ENCODE data around the gene EPB42. TPM values are rescaled to one million over a fixed set of nuclear protein-coding genes. Genes with fewer than 3 reads are reported as not detected.
"Not testable (repeated sequence)": the region's sequence is repeated elsewhere in the genome, so short reads cannot be mapped to it uniquely, and the experiment has no call there.

EPB42 gene
- polyA plus RNA-seq, 2 donors = not detected

DNA sequence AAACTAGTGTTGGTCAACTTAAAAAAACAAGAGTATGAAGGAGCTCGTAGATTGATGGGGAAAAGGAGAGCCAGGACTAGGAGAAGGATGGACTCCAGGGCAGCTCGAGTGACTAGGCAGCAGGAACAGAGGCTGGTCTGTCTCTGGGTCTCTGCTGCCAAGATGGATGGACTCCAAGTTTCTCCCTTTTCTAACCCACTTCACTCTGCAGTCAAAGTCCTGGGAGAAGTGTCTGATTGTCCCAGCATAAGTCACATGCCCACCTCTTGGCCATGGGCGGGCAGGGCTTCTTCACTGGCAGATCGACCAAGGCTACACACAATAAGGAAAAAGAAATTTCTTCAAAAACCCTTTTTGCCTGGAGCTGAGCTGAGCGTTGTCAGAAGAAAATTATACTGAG, 9.2 kb upstream of the EPB42 start:
- Histone ChIP-seq H3K4me1 (ENCODE audit: control insufficient read depth in 2 of 2, insufficient read depth in 2 of 2, low read length in 1 of 2) (no peaks in the 10 kb centered on the region), H3K9me3 (ENCODE audit: control insufficient read depth in 2 of 2, insufficient read depth in 1 of 2, low read depth in 1 of 2, low read length in 1 of 2) (no peaks in the 10 kb centered on the region), H3K27me3 (ENCODE audit: control insufficient read depth in 1 of 2, insufficient read depth in 2 of 2, low read length in 2 of 2) (no peaks in the 10 kb centered on the region), H3K36me3 (ENCODE audit: control insufficient read depth in 2 of 2, insufficient read depth in 2 of 2, low read length in 1 of 2) (peaks cover 0 to 2% of the 10 kb centered on the region in 2 donors), H3K27ac (ENCODE audit: low read depth in 2 of 2, low read length in 1 of 2) (no peak overlapping the region), H3K4me3 (ENCODE audit: low read depth in 1 of 2, low read length in 2 of 2) (no peak overlapping the region)
- 80 to 86% methylated on average over 5 of the region's 5 CpGs for WGBS, 2 donors

DNA sequence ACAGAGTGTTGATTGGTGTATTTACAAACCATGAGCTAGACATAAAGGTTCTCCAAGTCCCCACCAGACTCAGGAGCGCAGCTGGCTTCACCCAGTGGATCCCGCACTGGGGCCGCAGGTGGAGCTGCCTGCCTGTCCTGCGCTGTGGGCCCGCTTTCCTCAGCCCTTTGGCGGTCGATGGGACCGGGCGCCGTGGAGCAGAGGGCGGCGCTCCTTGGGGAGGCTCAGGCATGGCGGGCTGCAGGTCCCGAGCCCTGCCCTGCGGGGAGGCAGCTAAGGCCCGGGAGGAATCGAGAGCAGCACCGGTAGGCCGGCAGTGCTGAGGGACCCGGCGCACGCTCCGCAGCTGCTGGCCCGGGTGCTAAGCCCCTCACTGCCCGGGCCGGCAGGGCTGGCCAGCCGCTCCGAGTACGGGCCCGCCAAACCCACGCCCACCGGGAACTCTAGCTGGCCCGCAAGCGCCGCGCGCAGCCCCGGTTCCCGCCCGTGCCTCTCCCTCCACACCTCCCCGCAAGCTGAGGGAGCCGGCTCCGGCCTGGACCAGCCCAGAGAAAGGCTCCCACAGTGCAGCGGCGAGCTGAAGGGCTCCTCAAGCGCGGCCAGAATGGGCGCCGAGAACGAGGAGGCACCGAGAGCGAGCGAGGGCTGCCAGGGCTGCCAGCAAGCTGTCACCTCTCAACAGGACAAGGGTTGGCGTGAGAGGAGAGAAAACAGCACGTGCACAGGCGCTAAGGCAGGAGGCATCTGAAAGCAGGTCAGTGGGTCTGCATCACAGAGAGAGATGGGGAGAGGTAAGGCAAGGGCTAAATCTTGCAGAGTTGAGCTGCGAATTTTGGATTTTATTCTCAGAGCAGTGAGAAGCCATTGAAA, 5.9 kb upstream of the EPB42 start:
- Histone ChIP-seq H3K36me3 (ENCODE audit: control insufficient read depth in 2 of 2, insufficient read depth in 2 of 2, low read length in 1 of 2) (no peaks in the 10 kb centered on the region), H3K27ac (ENCODE audit: low read depth in 2 of 2, low read length in 1 of 2) (no peak overlapping the region), H3K27me3 (ENCODE audit: control insufficient read depth in 1 of 2, insufficient read depth in 2 of 2, low read length in 2 of 2) (no peaks in the 10 kb centered on the region), H3K9me3 (ENCODE audit: control insufficient read depth in 2 of 2, insufficient read depth in 1 of 2, low read depth in 1 of 2, low read length in 1 of 2) (no peaks in the 10 kb centered on the region), H3K4me3 (ENCODE audit: low read depth in 1 of 2, low read length in 2 of 2) (no peak overlapping the region), H3K4me1 (ENCODE audit: control insufficient read depth in 2 of 2, insufficient read depth in 2 of 2, low read length in 1 of 2) (no peaks in the 10 kb centered on the region)
- WGBS, 2 donors = 94 to 95% methylated on average over 54 to 57 of the region's 57 CpGs

DNA sequence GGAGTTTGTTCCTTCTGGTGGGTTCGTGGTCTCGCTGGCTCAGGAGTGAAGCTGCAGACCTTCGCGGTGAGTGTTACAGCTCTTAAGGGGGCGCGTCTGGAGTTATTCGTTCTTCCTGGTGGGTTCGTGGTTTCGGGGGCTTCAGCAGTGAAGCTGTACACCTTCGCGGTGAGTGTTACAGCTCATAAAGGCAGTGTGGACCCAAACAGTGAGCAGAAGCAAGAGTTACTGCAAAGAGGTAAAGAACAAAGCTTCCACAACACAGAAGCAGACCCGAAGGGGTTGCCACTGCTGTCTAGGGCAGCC, 5.1 kb upstream of the EPB42 start:
- not testable (repeated sequence) for H3K27ac ChIP-seq (ENCODE audit: low read depth in 2 of 2, low read length in 1 of 2); H3K9me3 ChIP-seq (ENCODE audit: control insufficient read depth in 2 of 2, insufficient read depth in 1 of 2, low read depth in 1 of 2, low read length in 1 of 2); H3K36me3 ChIP-seq (ENCODE audit: control insufficient read depth in 2 of 2, insufficient read depth in 2 of 2, low read length in 1 of 2); H3K4me3 ChIP-seq (ENCODE audit: low read depth in 1 of 2, low read length in 2 of 2); H3K4me1 ChIP-seq (ENCODE audit: control insufficient read depth in 2 of 2, insufficient read depth in 2 of 2, low read length in 1 of 2); H3K27me3 ChIP-seq (ENCODE audit: control insufficient read depth in 1 of 2, insufficient read depth in 2 of 2, low read length in 2 of 2)
- 82 to 88% methylated on average over 12 of the region's 12 CpGs for WGBS, 2 donors

DNA sequence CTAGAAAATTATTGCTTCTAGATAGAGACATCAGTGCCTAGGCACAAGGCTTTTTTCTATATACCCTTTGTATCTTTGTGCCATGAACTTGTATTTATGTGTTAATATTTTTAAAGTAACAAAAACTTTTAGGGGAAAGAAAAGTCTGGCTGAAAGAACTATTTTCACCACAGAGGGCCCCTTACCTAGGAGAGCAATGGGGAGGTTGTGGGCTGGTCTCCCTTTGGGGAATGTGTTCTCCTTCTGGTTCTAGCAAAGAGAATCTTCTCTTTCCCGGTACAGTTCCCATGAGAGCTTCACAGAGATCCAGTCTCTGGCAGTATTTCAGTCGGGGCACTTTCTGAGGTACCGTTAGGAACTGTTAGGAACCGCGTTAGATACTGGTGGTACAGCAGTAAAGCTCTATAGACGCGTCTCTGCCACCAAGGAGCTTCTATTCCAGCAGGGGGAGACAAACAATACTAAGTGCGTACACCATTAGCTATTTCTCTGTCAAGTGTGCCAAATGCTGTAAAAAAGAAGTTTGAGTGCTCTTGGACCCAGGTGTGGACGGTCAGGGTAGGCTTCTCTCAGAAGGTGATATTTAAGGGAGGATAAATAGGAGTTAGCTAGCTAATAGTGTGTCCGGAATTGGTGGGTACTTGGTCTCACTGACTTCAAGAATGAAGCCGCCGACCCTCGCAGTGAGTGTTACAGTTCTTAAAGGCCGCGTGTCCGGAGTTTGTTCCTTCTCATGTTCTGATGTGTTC, 4.6 kb upstream of the EPB42 start:
- no peak overlapping the region for H3K4me3 ChIP-seq (ENCODE audit: low read depth in 1 of 2, low read length in 2 of 2)
- no peaks in the 10 kb centered on the region for H3K27me3 ChIP-seq (ENCODE audit: control insufficient read depth in 1 of 2, insufficient read depth in 2 of 2, low read length in 2 of 2)
- no peaks in the 10 kb centered on the region for H3K9me3 ChIP-seq (ENCODE audit: control insufficient read depth in 2 of 2, insufficient read depth in 1 of 2, low read depth in 1 of 2, low read length in 1 of 2)
- WGBS, 2 donors = 45% methylated on average over 16 of the region's 16 CpGs
- no peaks in the 10 kb centered on the region for H3K4me1 ChIP-seq (ENCODE audit: control insufficient read depth in 2 of 2, insufficient read depth in 2 of 2, low read length in 1 of 2)
- H3K36me3 ChIP-seq (ENCODE audit: control insufficient read depth in 2 of 2, insufficient read depth in 2 of 2, low read length in 1 of 2) = no peaks in the 10 kb centered on the region
- no peak overlapping the region for H3K27ac ChIP-seq (ENCODE audit: low read depth in 2 of 2, low read length in 1 of 2)

DNA sequence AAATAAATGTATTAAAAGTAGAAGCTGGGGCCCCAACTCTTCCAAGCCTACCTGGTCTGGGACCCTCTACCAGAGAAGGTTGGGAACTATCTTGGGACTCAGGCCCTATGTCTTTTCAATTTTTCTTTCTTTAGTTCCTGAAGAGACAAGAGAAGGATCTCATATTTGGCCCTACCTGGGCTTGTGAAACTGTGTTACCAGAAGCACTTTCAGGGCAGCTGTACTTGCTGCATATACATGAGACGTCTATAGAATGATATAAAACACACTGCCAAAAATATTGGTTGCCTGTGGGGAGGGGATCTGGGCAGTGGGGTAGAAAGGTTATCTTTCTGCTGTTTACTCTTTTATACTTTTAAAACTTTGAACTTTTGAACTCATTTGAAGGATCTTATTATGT, 604 bp upstream of the EPB42 start:
- Histone ChIP-seq H3K4me1 (ENCODE audit: control insufficient read depth in 2 of 2, insufficient read depth in 2 of 2, low read length in 1 of 2) (no peaks in the 10 kb centered on the region), H3K36me3 (ENCODE audit: control insufficient read depth in 2 of 2, insufficient read depth in 2 of 2, low read length in 1 of 2) (no peaks in the 10 kb centered on the region), H3K4me3 (ENCODE audit: low read depth in 1 of 2, low read length in 2 of 2) (no peak overlapping the region), H3K9me3 (ENCODE audit: control insufficient read depth in 2 of 2, insufficient read depth in 1 of 2, low read depth in 1 of 2, low read length in 1 of 2) (no peaks in the 10 kb centered on the region), H3K27ac (ENCODE audit: low read depth in 2 of 2, low read length in 1 of 2) (no peak overlapping the region), H3K27me3 (ENCODE audit: control insufficient read depth in 1 of 2, insufficient read depth in 2 of 2, low read length in 2 of 2) (no peaks in the 10 kb centered on the region)
- 66 to 84% methylated on average over 1 of the region's 1 CpG for WGBS, 2 donors

DNA sequence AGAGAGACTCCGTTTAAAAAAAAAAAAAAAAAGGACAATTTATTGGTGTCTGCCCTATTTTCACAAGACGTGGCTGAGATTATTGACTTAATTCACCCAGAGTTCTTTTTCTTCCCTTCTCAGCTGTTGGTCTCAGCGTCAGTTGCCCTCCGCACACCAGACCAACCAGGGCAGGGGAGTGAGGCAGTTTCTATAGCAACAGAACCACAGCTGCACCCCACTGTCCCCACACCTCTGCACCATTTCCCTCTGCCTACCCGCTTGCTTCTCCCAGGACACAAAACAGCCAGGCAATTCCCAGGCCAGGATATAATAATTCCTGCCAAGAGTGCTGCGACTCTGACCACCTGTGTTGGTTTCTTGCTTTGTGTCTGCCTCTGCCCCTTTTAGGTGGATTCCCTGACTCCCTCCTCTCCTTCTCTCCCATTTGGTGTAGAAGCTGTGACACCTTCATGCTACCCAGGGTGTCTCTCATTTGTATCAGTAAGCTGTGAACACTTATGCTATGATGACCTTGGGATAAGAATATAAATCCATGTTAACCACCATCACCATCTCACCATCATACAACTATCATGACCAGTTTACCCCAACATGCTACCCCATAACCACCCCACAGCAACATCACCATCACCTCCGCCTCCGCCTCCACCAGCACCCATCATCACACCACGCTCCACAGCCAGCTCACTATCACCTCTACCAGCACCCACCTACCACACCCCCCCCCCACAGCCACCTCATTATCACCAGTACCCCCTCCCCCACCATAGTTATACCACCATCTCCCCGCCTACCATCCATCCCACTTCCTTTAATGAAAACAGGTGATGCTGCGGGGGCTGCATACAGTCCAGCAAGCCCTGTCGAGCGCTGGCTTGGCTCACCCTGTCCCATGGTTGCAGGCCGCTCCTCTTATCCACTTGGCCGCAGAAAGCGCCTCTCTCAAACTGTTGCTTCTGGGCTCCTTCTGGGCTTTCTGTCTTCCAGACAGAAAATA, 589 bp downstream of the EPB42 start:
- Histone ChIP-seq H3K27ac (ENCODE audit: low read depth in 2 of 2, low read length in 1 of 2) (no peak overlapping the region), H3K36me3 (ENCODE audit: control insufficient read depth in 2 of 2, insufficient read depth in 2 of 2, low read length in 1 of 2) (no peaks in the 10 kb centered on the region), H3K27me3 (ENCODE audit: control insufficient read depth in 1 of 2, insufficient read depth in 2 of 2, low read length in 2 of 2) (no peaks in the 10 kb centered on the region), H3K9me3 (ENCODE audit: control insufficient read depth in 2 of 2, insufficient read depth in 1 of 2, low read depth in 1 of 2, low read length in 1 of 2) (no peaks in the 10 kb centered on the region), H3K4me3 (ENCODE audit: low read depth in 1 of 2, low read length in 2 of 2) (no peak overlapping the region), H3K4me1 (ENCODE audit: control insufficient read depth in 2 of 2, insufficient read depth in 2 of 2, low read length in 1 of 2) (no peaks in the 10 kb centered on the region)
- 83 to 85% methylated on average over 16 of the region's 16 CpGs for WGBS, 2 donors

DNA sequence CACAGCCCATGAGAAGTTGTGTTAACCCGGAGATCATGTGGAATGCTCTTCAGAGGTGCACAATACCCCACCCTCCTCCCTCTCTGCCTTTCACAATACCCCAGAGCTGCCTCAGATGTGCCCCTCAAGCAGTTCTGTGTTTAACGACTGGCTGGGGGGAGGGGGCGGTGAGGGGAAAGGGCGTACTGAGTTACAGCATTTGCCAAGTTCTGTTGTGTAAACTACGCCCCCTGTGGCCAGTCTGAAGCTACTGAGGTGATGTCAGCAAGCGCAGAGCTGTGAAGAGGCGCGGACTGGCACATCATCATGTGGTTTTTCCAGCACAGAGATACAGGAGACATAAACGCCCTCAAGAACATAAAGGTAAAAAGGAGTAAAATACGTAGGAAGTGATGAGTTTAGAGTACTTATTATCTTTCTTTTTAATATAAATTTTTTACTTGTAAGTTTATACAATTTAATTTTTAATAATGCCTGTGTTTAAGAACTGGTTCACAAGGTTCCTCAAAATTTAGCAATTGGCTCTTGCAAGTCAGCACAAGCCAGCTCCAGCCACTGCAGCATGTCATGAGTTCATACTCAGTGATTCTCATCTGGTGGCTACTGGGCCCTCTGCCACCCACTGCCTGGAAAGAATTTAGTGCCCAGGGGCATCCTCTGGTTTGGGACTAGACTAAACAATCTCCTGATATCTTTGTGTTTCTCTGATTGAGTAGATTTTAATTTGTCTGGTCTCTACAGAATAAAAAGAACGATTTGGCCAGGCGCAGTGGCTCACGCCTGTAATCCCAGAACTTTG, 1.7 kb downstream of the EPB42 start:
- H3K9me3 ChIP-seq (ENCODE audit: control insufficient read depth in 2 of 2, insufficient read depth in 1 of 2, low read depth in 1 of 2, low read length in 1 of 2) = no peaks in the 10 kb centered on the region
- no peak overlapping the region for H3K27ac ChIP-seq (ENCODE audit: low read depth in 2 of 2, low read length in 1 of 2)
- H3K27me3 ChIP-seq (ENCODE audit: control insufficient read depth in 1 of 2, insufficient read depth in 2 of 2, low read length in 2 of 2) = no peaks in the 10 kb centered on the region
- H3K36me3 ChIP-seq (ENCODE audit: control insufficient read depth in 2 of 2, insufficient read depth in 2 of 2, low read length in 1 of 2) = no peaks in the 10 kb centered on the region
- no peak overlapping the region for H3K4me3 ChIP-seq (ENCODE audit: low read depth in 1 of 2, low read length in 2 of 2)
- H3K4me1 ChIP-seq (ENCODE audit: control insufficient read depth in 2 of 2, insufficient read depth in 2 of 2, low read length in 1 of 2) = no peaks in the 10 kb centered on the region
- WGBS, 2 donors = 28 to 40% methylated on average over 13 of the region's 13 CpGs

DNA sequence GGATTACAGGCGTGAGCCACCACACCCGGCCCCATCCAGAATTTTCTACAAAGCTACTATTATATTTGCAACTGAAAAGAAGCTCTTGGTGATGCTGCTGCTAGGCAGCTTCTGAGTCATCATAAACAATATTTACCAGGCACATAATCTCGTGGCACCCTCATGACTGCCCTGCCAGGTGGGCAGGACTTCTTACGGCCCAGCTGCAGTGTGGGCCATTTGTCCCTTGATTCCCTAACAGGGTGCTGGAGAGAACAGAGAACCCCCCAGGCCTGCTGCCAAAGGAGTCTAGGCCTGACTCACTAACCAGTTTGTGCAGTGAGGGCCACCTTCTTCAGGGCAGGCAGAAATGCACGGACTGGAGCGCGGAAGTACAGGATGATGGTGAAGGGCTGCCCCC, 4.9 kb downstream of the EPB42 start:
- Histone ChIP-seq H3K36me3 (ENCODE audit: control insufficient read depth in 2 of 2, insufficient read depth in 2 of 2, low read length in 1 of 2) (no peaks in the 10 kb centered on the region), H3K27ac (ENCODE audit: low read depth in 2 of 2, low read length in 1 of 2) (no peak overlapping the region), H3K4me3 (ENCODE audit: low read depth in 1 of 2, low read length in 2 of 2) (no peak overlapping the region), H3K9me3 (ENCODE audit: control insufficient read depth in 2 of 2, insufficient read depth in 1 of 2, low read depth in 1 of 2, low read length in 1 of 2) (no peaks in the 10 kb centered on the region), H3K4me1 (ENCODE audit: control insufficient read depth in 2 of 2, insufficient read depth in 2 of 2, low read length in 1 of 2) (no peaks in the 10 kb centered on the region), H3K27me3 (ENCODE audit: control insufficient read depth in 1 of 2, insufficient read depth in 2 of 2, low read length in 2 of 2) (no peaks in the 10 kb centered on the region)
- 61 to 76% methylated on average over 7 of the region's 7 CpGs for WGBS, 2 donors
